GM12865 (cell line): Measurements from ENCODE around the gene GRK2.

Experiments
- DNase-seq: peaks from one replicate; pipeline ENCODE4 v3.0.0; 2010; ENCODE audit warnings: low read depth
- H3K4me3 ChIP-seq: 2 replicates; pipeline ENCODE4 v1.5.1; 2011; ENCODE audit warnings: mild to moderate bottlenecking, low read depth, low read length, control low read depth
- TF ChIP-seq, protein P1 (sequence below): IDR thresholded peaks from 2 replicates; pipeline ENCODE4 v1.5.1; 2011; ENCODE audit warnings: low read length, control low read depth, low read depth, inconsistent platforms; ENCODE audit not compliant: insufficient read depth; ENCODE audit errors: missing control alignments

Gene GRK2

DNA sequence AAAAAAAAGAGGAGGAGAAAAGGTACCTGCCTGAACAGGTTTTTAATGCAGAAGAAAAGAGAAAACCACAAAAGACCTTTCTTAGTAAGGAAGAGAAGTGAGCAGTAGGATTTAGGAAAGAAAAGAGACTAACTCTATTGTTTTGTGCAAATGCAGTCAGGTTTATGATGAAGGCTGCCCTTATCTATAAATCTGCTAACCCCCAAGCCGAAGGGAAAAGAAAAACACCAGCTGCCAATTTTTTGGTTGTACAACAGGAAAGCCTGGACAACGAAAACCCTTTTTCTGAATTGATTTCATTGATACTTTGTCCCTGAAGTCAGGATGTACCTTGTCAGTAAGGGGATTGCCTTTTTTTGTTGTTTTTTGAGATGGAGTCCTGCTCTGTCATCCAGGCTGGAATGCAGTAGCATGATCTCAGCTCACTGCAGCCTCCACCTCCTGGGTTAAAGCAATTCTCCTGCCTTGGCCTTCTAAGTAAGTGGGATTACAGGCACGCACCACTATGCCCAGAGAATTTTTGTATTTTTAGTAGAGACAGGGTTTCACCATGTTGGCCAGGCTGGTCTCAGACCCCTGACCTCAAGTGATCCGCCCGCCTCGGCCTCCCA is 65.9 kb downstream of the GRK2 start:
- no peak overlapping the region for H3K4me3 ChIP-seq
- DNase-seq, result no peak
- TF ChIP-seq, protein P1, sequence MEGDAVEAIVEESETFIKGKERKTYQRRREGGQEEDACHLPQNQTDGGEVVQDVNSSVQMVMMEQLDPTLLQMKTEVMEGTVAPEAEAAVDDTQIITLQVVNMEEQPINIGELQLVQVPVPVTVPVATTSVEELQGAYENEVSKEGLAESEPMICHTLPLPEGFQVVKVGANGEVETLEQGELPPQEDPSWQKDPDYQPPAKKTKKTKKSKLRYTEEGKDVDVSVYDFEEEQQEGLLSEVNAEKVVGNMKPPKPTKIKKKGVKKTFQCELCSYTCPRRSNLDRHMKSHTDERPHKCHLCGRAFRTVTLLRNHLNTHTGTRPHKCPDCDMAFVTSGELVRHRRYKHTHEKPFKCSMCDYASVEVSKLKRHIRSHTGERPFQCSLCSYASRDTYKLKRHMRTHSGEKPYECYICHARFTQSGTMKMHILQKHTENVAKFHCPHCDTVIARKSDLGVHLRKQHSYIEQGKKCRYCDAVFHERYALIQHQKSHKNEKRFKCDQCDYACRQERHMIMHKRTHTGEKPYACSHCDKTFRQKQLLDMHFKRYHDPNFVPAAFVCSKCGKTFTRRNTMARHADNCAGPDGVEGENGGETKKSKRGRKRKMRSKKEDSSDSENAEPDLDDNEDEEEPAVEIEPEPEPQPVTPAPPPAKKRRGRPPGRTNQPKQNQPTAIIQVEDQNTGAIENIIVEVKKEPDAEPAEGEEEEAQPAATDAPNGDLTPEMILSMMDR, result no peak
